Measurements from ENCODE around the gene ACTG1. TPM values are rescaled to one million over a fixed set of nuclear protein-coding genes. Genes with fewer than 3 reads are reported as not detected.
A peak's percentile ranks its signal among the peaks of the same experiment; 100 is the strongest.

The ACTG1 gene
- total RNA-seq, 1 donor from 2014 or later = 4,184 TPM

DNA sequence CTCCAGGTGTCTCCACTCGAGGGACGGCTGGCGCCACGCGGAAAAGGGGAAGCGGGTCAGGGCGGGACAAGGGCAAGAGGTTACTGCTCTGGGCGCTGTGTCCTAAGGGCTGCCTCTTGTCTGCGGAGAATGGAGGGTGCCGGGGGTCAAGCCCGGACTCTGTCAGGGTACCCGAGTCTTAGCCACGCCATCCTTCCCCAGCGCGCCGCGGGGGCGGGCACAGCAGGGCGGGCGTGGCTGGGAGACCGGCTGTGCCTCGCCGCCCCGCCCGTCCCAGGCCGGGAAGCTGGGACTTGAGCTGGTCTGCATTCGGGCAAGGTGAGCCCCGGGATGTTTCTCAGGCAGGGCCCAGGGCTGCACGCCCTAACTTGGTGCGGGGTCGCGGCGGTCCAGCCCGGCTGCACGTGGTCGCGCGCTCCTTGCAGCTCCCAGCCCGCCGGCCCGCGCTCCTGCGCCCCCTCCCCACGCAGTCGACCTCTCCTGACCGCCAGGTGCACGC, 6.2 kb upstream of the ACTG1 start:
- no peak overlapping the region for H3K27ac Mint-ChIP-seq (ENCODE audit: unreplicated experiment)
- no peak for DNase-seq (ENCODE audit: low spot score)
- H3K27me3 Mint-ChIP-seq (ENCODE audit: unreplicated experiment) = peaks cover 25% of the 10 kb centered on the region
- H3K4me3 Mint-ChIP-seq (ENCODE audit: unreplicated experiment) = no peak overlapping the region
- TF ChIP-seq CTCF (IDR thresholded peaks at IDR 0.05; ENCODE audit: unreplicated experiment) = no peak
- H3K4me1 Mint-ChIP-seq (ENCODE audit: unreplicated experiment) = peaks cover 12% of the 10 kb centered on the region
- no peaks in the 10 kb centered on the region for H3K9me3 Mint-ChIP-seq (ENCODE audit: unreplicated experiment)
- H3K36me3 Mint-ChIP-seq (ENCODE audit: low read depth, unreplicated experiment) = peaks cover 4% of the 10 kb centered on the region

DNA sequence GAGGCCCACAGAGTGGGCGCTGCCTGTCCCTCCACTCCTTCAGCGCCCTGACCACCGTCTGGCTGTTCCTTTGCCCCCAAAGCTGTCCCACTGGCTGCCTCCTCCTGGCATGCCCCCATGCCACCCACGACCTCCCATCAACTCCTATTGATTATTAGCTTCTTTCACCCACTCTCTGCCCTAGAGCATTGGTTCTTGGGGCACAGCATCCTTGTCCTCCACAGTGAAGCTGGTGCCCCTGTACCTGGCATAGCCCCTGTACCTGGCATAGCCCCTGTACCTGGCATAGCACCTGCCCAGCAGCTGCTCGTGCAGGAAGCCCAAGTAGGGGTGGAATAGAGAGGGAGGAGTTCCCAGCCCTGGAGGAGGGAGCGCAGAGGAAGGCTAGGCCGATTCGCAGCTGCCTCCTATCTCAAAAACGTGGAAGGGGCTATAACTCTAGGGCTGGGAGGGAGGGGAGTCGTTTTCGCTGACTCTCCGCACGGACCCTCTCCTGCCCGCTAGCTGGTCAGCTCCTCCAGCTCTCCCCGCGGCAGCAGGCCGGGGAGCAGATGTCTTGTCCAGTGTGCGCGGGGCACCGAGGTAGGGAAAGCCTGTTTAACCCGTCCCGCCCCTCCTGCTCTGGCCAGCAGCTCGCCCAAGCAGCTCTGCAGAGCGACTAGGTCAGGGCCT, 5.7 kb upstream of the ACTG1 start:
- Mint-ChIP-seq H3K27me3 (ENCODE audit: unreplicated experiment) (peaks cover 26% of the 10 kb centered on the region), H3K9me3 (ENCODE audit: unreplicated experiment) (no peaks in the 10 kb centered on the region), H3K4me1 (ENCODE audit: unreplicated experiment) (peaks cover 12% of the 10 kb centered on the region), H3K4me3 (ENCODE audit: unreplicated experiment) (peak overlapping the region; percentile 62), H3K27ac (ENCODE audit: unreplicated experiment) (no peak overlapping the region), H3K36me3 (ENCODE audit: low read depth, unreplicated experiment) (peaks cover 4% of the 10 kb centered on the region)
- TF ChIP-seq CTCF (IDR thresholded peaks at IDR 0.05; ENCODE audit: unreplicated experiment) = no peak
- DNase-seq (ENCODE audit: low spot score) = no peak

DNA sequence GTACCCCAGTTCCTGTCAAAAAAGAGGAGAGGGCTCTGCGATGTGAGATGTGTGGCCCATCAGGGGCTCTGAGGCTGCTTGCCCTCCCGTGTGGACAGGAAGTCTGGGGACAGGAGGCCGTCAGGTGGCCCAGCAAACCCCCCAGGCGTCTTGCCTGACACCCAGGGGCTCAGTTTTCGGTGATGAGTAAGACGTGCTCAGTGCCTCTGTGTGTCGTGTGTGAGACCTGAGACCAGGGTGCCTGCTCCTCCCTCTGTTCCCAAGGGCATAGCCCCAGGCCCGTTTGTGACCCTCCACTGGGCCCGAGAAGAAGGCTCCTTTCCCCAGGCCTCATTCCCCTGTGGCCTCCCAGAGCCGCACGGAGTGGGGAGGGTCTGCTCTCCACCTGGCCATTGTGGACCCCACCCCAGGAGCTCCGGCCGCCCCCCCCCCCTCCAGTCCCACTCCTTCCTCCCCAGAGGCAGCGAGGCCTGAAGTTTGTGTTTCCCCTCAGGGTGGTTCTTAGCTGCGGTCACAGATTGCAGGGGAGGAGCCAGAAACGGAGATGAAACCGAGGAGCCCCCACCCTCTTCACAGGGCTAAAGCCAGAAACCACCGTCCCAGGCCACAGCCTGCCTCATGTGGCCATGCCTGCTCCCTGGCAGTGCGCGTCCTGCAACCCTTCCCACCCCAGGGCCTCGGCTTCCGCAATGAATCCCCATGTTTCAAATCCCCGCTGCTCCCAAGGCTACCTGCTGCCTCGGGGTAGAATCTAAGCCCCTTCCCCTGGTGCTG, 4.9 kb upstream of the ACTG1 start:
- peak overlapping the region; percentile 62 for H3K4me3 Mint-ChIP-seq (ENCODE audit: unreplicated experiment)
- no peak overlapping the region for H3K27ac Mint-ChIP-seq (ENCODE audit: unreplicated experiment)

GRCh38 chr17:81517009-81517338, 4.4 kb upstream of the ACTG1 start:
- no peak overlapping the region for H3K4me3 Mint-ChIP-seq (ENCODE audit: unreplicated experiment)
- H3K4me1 Mint-ChIP-seq (ENCODE audit: unreplicated experiment) = peaks cover 12% of the 10 kb centered on the region
- no peak overlapping the region for H3K27ac Mint-ChIP-seq (ENCODE audit: unreplicated experiment)

More for the DNA sequence above, 4.9 kb upstream of the ACTG1 start:
- H3K27me3 Mint-ChIP-seq (ENCODE audit: unreplicated experiment) = peaks cover 26% of the 10 kb centered on the region
- H3K4me1 Mint-ChIP-seq (ENCODE audit: unreplicated experiment) = peaks cover 12% of the 10 kb centered on the region
- TF ChIP-seq CTCF (IDR thresholded peaks at IDR 0.05; ENCODE audit: unreplicated experiment) = no peak
- H3K9me3 Mint-ChIP-seq (ENCODE audit: unreplicated experiment) = no peaks in the 10 kb centered on the region
- DNase-seq (ENCODE audit: low spot score) = no peak
- peaks cover 4% of the 10 kb centered on the region for H3K36me3 Mint-ChIP-seq (ENCODE audit: low read depth, unreplicated experiment)

More at GRCh38 chr17:81517009-81517338, 4.4 kb upstream of the ACTG1 start:
- no peaks in the 10 kb centered on the region for H3K9me3 Mint-ChIP-seq (ENCODE audit: unreplicated experiment)
- DNase-seq (ENCODE audit: low spot score) = no peak
- peaks cover 7% of the 10 kb centered on the region for H3K36me3 Mint-ChIP-seq (ENCODE audit: low read depth, unreplicated experiment)
- H3K27me3 Mint-ChIP-seq (ENCODE audit: unreplicated experiment) = peaks cover 26% of the 10 kb centered on the region
- no peak for TF ChIP-seq CTCF (IDR thresholded peaks at IDR 0.05; ENCODE audit: unreplicated experiment)
